Fibroblast of villous mesenchyme (primary cell): ENCODE data around the gene ZNF534. TPM values are rescaled to one million over a fixed set of nuclear protein-coding genes. Genes with fewer than 3 reads are reported as not detected.

ENCODE experiments used
- small RNA-seq: library from RNA; depleted of rRNA; stranded (forward); fragments of <200 nt; gene quantifications from one replicate; pipeline ENCODE3, GENCODE V24; 2012
- total RNA-seq: library from RNA; depleted of rRNA; stranded (reverse); fragments of >200 nt; gene quantifications from 2 replicates; pipeline ENCODE4 v1.2.3, GENCODE V29; 2012

ZNF534 gene
- total RNA-seq, 1 donor = not detected

Small RNA genes within 50 kb of the gene (small RNA-seq; reads per million reads assigned to genes)
- not detected for gene AC010332.1

Other genes starting within 250 kb of the ZNF534 start
- gene PPP2R1A, start 239.1 kb upstream of the ZNF534 start, total RNA-seq = 122 and 166 TPM in 2 replicates
- gene ZNF766, start 159.6 kb upstream of the ZNF534 start, total RNA-seq = 6.4 and 12.1 TPM in 2 replicates
- 6.4 and 8.2 TPM in 2 replicates for gene ZNF480, start 132.0 kb upstream of the ZNF534 start, total RNA-seq
- 0.97 and 2.2 TPM in 2 replicates for gene ZNF610, start 92.9 kb upstream of the ZNF534 start, total RNA-seq
- gene ZNF880, start 59.2 kb upstream of the ZNF534 start, total RNA-seq = 21.6 and 30.0 TPM in 2 replicates
- 21.3 and 22.0 TPM in 2 replicates for gene ZNF528, start 31.3 kb upstream of the ZNF534 start, total RNA-seq
- gene ZNF578, start 24.4 kb downstream of the ZNF534 start, total RNA-seq = 1.6 and 3.9 TPM in 2 replicates
- gene ZNF808, start 98.5 kb downstream of the ZNF534 start, total RNA-seq = 11.3 and 23.3 TPM in 2 replicates
- 10.6 and 17.7 TPM in 2 replicates for gene ZNF701, start 141.1 kb downstream of the ZNF534 start, total RNA-seq
- 39.3 and 47.1 TPM in 2 replicates for gene ZNF83, start 209.2 kb downstream of the ZNF534 start, total RNA-seq